HEK293 (cell line): ENCODE measurements around the gene APRT.

ENCODE experiments used
- EGR2 ChIP-seq: fragments of 450-650 bp; formaldehyde crosslinking; IDR thresholded peaks from 2 replicates; pipeline ENCODE4 v1.5.1; 2016; ENCODE audit warnings: low read depth, missing biosample characterization, missing genetic modification characterization
- HOXC10 ChIP-seq: sonication (generic); formaldehyde crosslinking; IDR thresholded peaks from 2 replicates; pipeline ENCODE4 v1.8.1; 2023; ENCODE audit warnings: mild to moderate bottlenecking, missing genetic modification reagents
- MYNN ChIP-seq: fragments of 450-650 bp; formaldehyde crosslinking; IDR thresholded peaks from 2 replicates; pipeline ENCODE4 v1.5.1; 2016; ENCODE audit warnings: missing biosample characterization, missing genetic modification characterization, borderline replicate concordance
- ZBTB48 ChIP-seq: fragments of 450-650 bp; formaldehyde crosslinking; IDR thresholded peaks from 2 replicates; pipeline ENCODE4 v1.5.1; 2016; ENCODE audit warnings: missing biosample characterization, missing genetic modification characterization
- ZFP3 ChIP-seq: fragments of 450-650 bp; formaldehyde crosslinking; IDR thresholded peaks from 2 replicates; pipeline ENCODE4 v1.5.1; 2016; ENCODE audit warnings: low read depth, missing biosample characterization, missing genetic modification characterization
- ZFP69B ChIP-seq: fragments of 450-650 bp; formaldehyde crosslinking; IDR thresholded peaks from 2 replicates; pipeline ENCODE4 v1.5.1; 2016; ENCODE audit warnings: missing biosample characterization, missing genetic modification characterization
- ZNF146 ChIP-seq: fragments of 450-650 bp; formaldehyde crosslinking; IDR thresholded peaks from 2 replicates; pipeline ENCODE4 v1.5.1; 2016; ENCODE audit warnings: missing biosample characterization, missing genetic modification characterization
- ZNF311 ChIP-seq: fragments of 450-650 bp; formaldehyde crosslinking; IDR thresholded peaks from 2 replicates; pipeline ENCODE4 v1.5.1; 2017; ENCODE audit warnings: missing biosample characterization, missing genetic modification characterization, borderline replicate concordance
- ZNF366 ChIP-seq: fragments of 450-650 bp; formaldehyde crosslinking; conservative IDR thresholded peaks from 2 replicates; pipeline ENCODE4 v1.5.1; 2016; ENCODE audit warnings: missing biosample characterization, missing genetic modification characterization
- ZNF521 ChIP-seq: fragments of 450-650 bp; formaldehyde crosslinking; IDR thresholded peaks from 2 replicates; pipeline ENCODE4 v1.5.1; 2017; ENCODE audit warnings: missing biosample characterization, mild to moderate bottlenecking, missing genetic modification characterization
- ZNF843 ChIP-seq: fragments of 450-650 bp; formaldehyde crosslinking; IDR thresholded peaks from 2 replicates; pipeline ENCODE4 v1.5.1; 2016; ENCODE audit warnings: missing biosample characterization, missing genetic modification characterization
- TF ChIP-seq, protein P1 (sequence below): fragments of 450-650 bp; formaldehyde crosslinking; conservative IDR thresholded peaks from 2 replicates; pipeline ENCODE4 v1.5.1; 2016; ENCODE audit warnings: low read depth, missing biosample characterization, missing genetic modification characterization
- TF ChIP-seq, protein P2 (sequence below): fragments of 450-650 bp; formaldehyde crosslinking; IDR thresholded peaks from 2 replicates; pipeline ENCODE4 v1.5.1; 2017; ENCODE audit warnings: missing biosample characterization, missing genetic modification characterization
- TF ChIP-seq, protein P3 (sequence below): fragments of 450-650 bp; formaldehyde crosslinking; IDR thresholded peaks from 2 replicates; pipeline ENCODE4 v1.5.1; 2016; ENCODE audit warnings: missing biosample characterization, missing genetic modification characterization
- TF ChIP-seq, protein P4 (sequence below): fragments of 450-650 bp; formaldehyde crosslinking; IDR thresholded peaks from 2 replicates; pipeline ENCODE4 v1.5.1; 2016; ENCODE audit warnings: missing biosample characterization, missing genetic modification characterization
- TF ChIP-seq, protein P5 (sequence below): fragments of 450-650 bp; formaldehyde crosslinking; IDR thresholded peaks from 2 replicates; pipeline ENCODE4 v1.5.1; 2016; ENCODE audit warnings: missing biosample characterization, missing genetic modification characterization
- TF ChIP-seq, protein P6 (sequence below): fragments of 450-650 bp; formaldehyde crosslinking; IDR thresholded peaks from 2 replicates; pipeline ENCODE4 v1.5.1; 2016; ENCODE audit warnings: missing biosample characterization, missing genetic modification characterization
- TF ChIP-seq, protein P7 (sequence below): fragments of 450-650 bp; formaldehyde crosslinking; IDR thresholded peaks from 2 replicates; pipeline ENCODE4 v1.5.1; 2017; ENCODE audit warnings: missing biosample characterization, missing genetic modification characterization
- TF ChIP-seq, protein P8 (sequence below): fragments of 450-650 bp; formaldehyde crosslinking; IDR thresholded peaks from 2 replicates; pipeline ENCODE4 v1.5.1; 2016; ENCODE audit warnings: missing biosample characterization, missing genetic modification characterization, low read depth

APRT gene

DNA sequence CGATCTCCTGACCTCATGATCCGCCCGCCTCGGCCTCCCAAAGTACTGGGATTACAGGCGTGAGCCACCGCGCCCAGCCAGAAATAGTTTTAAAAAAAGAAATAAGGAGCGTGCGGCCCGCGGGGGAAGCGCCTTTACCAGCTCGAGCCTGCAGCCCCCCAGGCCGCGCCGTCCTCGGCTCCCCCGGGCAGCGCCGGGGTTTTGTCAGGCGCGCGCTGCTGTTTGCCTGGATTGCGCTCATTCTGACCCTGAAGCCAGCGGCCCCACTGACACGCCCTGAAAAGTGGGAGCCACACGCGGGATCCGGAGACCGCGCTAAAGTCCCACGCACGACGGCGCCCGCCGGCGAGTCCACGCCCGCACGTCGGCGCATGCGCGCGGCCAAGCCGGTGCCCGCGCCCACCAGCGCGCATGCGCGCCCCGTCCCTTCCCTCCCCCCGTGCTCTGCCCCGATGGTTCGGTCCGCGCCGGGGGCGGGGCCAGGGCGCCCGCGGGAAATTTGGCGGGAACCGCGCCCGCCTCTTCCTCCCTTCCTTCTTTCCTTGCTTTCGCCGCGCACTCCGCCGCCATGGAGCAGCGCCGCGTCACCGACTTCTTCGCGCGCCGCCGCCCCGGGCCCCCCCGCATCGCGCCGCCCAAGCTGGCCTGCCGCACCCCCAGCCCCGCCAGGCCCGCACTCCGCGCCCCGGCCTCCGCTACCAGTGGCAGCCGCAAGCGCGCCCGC is 8.3 kb downstream of the APRT start, which contains the start of gene CDT1 (continued):
- TF ChIP-seq, protein P1, sequence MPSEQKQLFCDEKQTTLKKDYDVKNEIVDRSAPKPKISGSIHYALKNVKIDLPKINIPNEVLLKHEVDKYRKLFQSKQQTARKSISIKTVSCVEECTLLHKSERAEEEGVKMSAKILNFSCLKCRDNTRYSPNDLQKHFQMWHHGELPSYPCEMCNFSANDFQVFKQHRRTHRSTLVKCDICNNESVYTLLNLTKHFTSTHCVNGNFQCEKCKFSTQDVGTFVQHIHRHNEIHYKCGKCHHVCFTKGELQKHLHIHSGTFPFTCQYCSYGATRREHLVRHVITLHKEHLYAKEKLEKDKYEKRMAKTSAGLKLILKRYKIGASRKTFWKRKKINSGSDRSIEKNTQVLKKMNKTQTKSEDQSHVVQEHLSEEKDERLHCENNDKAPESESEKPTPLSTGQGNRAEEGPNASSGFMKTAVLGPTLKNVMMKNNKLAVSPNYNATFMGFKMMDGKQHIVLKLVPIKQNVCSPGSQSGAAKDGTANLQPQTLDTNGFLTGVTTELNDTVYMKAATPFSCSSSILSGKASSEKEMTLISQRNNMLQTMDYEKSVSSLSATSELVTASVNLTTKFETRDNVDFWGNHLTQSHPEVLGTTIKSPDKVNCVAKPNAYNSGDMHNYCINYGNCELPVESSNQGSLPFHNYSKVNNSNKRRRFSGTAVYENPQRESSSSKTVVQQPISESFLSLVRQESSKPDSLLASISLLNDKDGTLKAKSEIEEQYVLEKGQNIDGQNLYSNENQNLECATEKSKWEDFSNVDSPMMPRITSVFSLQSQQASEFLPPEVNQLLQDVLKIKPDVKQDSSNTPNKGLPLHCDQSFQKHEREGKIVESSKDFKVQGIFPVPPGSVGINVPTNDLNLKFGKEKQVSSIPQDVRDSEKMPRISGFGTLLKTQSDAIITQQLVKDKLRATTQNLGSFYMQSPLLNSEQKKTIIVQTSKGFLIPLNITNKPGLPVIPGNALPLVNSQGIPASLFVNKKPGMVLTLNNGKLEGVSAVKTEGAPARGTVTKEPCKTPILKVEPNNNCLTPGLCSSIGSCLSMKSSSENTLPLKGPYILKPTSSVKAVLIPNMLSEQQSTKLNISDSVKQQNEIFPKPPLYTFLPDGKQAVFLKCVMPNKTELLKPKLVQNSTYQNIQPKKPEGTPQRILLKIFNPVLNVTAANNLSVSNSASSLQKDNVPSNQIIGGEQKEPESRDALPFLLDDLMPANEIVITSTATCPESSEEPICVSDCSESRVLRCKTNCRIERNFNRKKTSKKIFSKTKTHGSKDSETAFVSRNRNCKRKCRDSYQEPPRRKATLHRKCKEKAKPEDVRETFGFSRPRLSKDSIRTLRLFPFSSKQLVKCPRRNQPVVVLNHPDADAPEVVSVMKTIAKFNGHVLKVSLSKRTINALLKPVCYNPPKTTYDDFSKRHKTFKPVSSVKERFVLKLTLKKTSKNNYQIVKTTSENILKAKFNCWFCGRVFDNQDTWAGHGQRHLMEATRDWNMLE (tag by site-specific recombination), result no peak
- TF ChIP-seq, protein P2, sequence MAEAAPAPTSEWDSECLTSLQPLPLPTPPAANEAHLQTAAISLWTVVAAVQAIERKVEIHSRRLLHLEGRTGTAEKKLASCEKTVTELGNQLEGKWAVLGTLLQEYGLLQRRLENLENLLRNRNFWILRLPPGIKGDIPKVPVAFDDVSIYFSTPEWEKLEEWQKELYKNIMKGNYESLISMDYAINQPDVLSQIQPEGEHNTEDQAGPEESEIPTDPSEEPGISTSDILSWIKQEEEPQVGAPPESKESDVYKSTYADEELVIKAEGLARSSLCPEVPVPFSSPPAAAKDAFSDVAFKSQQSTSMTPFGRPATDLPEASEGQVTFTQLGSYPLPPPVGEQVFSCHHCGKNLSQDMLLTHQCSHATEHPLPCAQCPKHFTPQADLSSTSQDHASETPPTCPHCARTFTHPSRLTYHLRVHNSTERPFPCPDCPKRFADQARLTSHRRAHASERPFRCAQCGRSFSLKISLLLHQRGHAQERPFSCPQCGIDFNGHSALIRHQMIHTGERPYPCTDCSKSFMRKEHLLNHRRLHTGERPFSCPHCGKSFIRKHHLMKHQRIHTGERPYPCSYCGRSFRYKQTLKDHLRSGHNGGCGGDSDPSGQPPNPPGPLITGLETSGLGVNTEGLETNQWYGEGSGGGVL (tag by site-specific recombination), result peak; percentile 11; the same call in 1 of the 2 replicates
- TF ChIP-seq ZFP69B (tag by site-specific recombination) (no peak), ZFP3 (tag by site-specific recombination) (no peak), MYNN (tag by site-specific recombination) (no peak), ZNF311 (tag by site-specific recombination) (no peak), EGR2 (no peak), HOXC10 (CRISPR knock-in tag) (no peak), ZNF843 (tag by site-specific recombination) (no peak), ZBTB48 (tag by site-specific recombination) (no peak), ZNF146 (tag by site-specific recombination) (no peak), ZNF366 (peak; percentile 63; the same call in 1 of the 2 replicates), ZNF521 (tag by site-specific recombination) (no peak)
- TF ChIP-seq, protein P3, sequence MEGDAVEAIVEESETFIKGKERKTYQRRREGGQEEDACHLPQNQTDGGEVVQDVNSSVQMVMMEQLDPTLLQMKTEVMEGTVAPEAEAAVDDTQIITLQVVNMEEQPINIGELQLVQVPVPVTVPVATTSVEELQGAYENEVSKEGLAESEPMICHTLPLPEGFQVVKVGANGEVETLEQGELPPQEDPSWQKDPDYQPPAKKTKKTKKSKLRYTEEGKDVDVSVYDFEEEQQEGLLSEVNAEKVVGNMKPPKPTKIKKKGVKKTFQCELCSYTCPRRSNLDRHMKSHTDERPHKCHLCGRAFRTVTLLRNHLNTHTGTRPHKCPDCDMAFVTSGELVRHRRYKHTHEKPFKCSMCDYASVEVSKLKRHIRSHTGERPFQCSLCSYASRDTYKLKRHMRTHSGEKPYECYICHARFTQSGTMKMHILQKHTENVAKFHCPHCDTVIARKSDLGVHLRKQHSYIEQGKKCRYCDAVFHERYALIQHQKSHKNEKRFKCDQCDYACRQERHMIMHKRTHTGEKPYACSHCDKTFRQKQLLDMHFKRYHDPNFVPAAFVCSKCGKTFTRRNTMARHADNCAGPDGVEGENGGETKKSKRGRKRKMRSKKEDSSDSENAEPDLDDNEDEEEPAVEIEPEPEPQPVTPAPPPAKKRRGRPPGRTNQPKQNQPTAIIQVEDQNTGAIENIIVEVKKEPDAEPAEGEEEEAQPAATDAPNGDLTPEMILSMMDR (tag by site-specific recombination), result 0 out of 2 replicates have a peak, but pooled peaks have one; percentile 24
- TF ChIP-seq, protein P4, sequence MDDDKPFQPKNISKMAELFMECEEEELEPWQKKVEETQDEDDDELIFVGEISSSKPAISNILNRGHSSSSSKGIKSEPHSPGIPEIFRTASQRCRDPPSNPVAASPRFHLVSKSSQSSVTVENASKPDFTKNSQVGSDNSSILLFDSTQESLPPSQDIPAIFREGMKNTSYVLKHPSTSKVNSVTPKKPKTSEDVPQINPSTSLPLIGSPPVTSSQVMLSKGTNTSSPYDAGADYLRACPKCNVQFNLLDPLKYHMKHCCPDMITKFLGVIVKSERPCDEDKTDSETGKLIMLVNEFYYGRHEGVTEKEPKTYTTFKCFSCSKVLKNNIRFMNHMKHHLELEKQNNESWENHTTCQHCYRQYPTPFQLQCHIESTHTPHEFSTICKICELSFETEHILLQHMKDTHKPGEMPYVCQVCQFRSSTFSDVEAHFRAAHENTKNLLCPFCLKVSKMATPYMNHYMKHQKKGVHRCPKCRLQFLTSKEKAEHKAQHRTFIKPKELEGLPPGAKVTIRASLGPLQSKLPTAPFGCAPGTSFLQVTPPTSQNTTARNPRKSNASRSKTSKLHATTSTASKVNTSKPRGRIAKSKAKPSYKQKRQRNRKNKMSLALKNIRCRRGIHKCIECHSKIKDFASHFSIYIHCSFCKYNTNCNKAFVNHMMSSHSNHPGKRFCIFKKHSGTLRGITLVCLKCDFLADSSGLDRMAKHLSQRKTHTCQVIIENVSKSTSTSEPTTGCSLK, result no peak
- TF ChIP-seq, protein P5, sequence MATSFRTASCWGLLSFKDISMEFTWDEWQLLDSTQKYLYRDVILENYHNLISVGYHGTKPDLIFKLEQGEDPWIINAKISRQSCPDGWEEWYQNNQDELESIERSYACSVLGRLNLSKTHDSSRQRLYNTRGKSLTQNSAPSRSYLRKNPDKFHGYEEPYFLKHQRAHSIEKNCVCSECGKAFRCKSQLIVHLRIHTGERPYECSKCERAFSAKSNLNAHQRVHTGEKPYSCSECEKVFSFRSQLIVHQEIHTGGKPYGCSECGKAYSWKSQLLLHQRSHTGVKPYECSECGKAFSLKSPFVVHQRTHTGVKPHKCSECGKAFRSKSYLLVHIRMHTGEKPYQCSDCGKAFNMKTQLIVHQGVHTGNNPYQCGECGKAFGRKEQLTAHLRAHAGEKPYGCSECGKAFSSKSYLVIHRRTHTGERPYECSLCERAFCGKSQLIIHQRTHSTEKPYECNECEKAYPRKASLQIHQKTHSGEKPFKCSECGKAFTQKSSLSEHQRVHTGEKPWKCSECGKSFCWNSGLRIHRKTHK (tag by site-specific recombination), result no peak
- TF ChIP-seq, protein P6, sequence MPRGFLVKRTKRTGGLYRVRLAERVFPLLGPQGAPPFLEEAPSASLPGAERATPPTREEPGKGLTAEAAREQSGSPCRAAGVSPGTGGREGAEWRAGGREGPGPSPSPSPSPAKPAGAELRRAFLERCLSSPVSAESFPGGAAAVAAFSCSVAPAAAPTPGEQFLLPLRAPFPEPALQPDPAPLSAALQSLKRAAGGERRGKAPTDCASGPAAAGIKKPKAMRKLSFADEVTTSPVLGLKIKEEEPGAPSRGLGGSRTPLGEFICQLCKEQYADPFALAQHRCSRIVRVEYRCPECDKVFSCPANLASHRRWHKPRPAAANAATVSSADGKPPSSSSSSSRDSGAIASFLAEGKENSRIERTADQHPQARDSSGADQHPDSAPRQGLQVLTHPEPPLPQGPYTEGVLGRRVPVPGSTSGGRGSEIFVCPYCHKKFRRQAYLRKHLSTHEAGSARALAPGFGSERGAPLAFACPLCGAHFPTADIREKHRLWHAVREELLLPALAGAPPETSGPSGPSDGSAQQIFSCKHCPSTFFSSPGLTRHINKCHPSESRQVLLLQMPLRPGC (tag by site-specific recombination), result no peak
- TF ChIP-seq, protein P7, sequence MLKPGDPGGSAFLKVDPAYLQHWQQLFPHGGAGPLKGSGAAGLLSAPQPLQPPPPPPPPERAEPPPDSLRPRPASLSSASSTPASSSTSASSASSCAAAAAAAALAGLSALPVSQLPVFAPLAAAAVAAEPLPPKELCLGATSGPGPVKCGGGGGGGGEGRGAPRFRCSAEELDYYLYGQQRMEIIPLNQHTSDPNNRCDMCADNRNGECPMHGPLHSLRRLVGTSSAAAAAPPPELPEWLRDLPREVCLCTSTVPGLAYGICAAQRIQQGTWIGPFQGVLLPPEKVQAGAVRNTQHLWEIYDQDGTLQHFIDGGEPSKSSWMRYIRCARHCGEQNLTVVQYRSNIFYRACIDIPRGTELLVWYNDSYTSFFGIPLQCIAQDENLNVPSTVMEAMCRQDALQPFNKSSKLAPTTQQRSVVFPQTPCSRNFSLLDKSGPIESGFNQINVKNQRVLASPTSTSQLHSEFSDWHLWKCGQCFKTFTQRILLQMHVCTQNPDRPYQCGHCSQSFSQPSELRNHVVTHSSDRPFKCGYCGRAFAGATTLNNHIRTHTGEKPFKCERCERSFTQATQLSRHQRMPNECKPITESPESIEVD, result no peak
- TF ChIP-seq, protein P8, sequence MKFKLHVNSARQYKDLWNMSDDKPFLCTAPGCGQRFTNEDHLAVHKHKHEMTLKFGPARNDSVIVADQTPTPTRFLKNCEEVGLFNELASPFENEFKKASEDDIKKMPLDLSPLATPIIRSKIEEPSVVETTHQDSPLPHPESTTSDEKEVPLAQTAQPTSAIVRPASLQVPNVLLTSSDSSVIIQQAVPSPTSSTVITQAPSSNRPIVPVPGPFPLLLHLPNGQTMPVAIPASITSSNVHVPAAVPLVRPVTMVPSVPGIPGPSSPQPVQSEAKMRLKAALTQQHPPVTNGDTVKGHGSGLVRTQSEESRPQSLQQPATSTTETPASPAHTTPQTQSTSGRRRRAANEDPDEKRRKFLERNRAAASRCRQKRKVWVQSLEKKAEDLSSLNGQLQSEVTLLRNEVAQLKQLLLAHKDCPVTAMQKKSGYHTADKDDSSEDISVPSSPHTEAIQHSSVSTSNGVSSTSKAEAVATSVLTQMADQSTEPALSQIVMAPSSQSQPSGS (tag by site-specific recombination), result no peak
